RWPE1 (cell line): ENCODE measurements around the gene IGFBP5.

Experiments used
- CTCF ChIA-PET: fragments of 350-600 bp; sonication (Branson Sonifier 250); formaldehyde crosslinking; extraction: SDS; loops from one replicate; lab custom pipeline; 2021; lab: Yijun Ruan, JAX
- POLR2A ChIA-PET: fragments of 400-600 bp; formaldehyde crosslinking; extraction: SDS; loops from one replicate; lab custom pipeline; 2020; ENCODE audit warnings: antibody characterized with exemption; ENCODE audit not compliant: low non-redundant PET; lab: Yijun Ruan, JAX
- DNase-seq: peaks from one replicate; pipeline ENCODE4 v3.0.0; 2012; ENCODE audit warnings: low spot score
- H3K27ac ChIP-seq: fragments of 450-650 bp; 2 replicates; pipeline ENCODE4 v1.5.1; 2017
- CTCF ChIP-seq: fragments of 450-650 bp; conservative IDR thresholded peaks from 2 replicates; pipeline ENCODE4 v1.5.1; 2017; ENCODE audit warnings: low read depth, mild to moderate bottlenecking

Gene IGFBP5

GRCh38 chr2:216635701-216636550 is 59.4 kb downstream of the IGFBP5 start:
- POLR2A ChIA-PET = interaction anchor here (0.6 kb wide), 1 partner anchor 16 kb away, joined by 4 read pairs; no protein-coding TSS in a partner anchor
- CTCF ChIA-PET = interaction anchor here (0.7 kb wide), 2 partner anchors 98 to 762 kb away, joined by 3 read pairs; no protein-coding TSS in a partner anchor
- peak overlapping the region; percentile 95 for H3K27ac ChIP-seq
- no peak for TF ChIP-seq CTCF
- DNase-seq = no peak

GRCh38 chr2:216635171-216635570 is 60.2 kb downstream of the IGFBP5 start:
- POLR2A ChIA-PET = no interaction called here

GRCh38 chr2:216634370-216635148 is 60.8 kb downstream of the IGFBP5 start:
- no peak for TF ChIP-seq CTCF
- H3K27ac ChIP-seq = peak overlapping the region; percentile 95
- ChIA-PET CTCF (interaction anchor here (0.6 to 1.1 kb wide), 2 partner anchors 30 to 546 kb away, joined by 3 read pairs; no protein-coding TSS in a partner anchor), POLR2A (no interaction called here)
- no peak for DNase-seq

More at GRCh38 chr2:216635171-216635570, 60.2 kb downstream of the IGFBP5 start:
- TF ChIP-seq CTCF = no peak
- peak overlapping the region; percentile 95 for H3K27ac ChIP-seq
- CTCF ChIA-PET = interaction anchor here (1.1 kb wide), 1 partner anchor 29 kb away, joined by 3 read pairs; no protein-coding TSS in a partner anchor
- DNase-seq = no peak

- CTCF ChIA-PET = interaction anchor here (0.6 kb wide), 1 partner anchor 547 kb away, joined by 3 read pairs; no protein-coding TSS in a partner anchor
- POLR2A ChIA-PET = no interaction called here
- TF ChIP-seq CTCF = no peak
- no peak for DNase-seq
- H3K27ac ChIP-seq = peak overlapping the region; percentile 95
Observed at GRCh38 chr2:216633616-216634369, 61.6 kb downstream of the IGFBP5 start.

GRCh38 chr2:216632952-216633615 is 62.3 kb downstream of the IGFBP5 start, which contains the start of gene IGFBP2:
IGFBP2 (plus strand) TSS chr2:216633420; CDS start chr2:216633524, 104 bp downstream.
- DNase-seq = no peak
- no peak for TF ChIP-seq CTCF
- POLR2A ChIA-PET = no interaction called here
- H3K27ac ChIP-seq = peak within 1 kb of the TSS; percentile 95
- CTCF ChIA-PET = no interaction called here
